Measurements from ENCODE around the gene CSGALNACT2.
"Not testable (repeated sequence)": the region's sequence is repeated elsewhere in the genome, so short reads cannot be mapped to it uniquely, and the experiment has no call there.

CSGALNACT2 gene, protein sequence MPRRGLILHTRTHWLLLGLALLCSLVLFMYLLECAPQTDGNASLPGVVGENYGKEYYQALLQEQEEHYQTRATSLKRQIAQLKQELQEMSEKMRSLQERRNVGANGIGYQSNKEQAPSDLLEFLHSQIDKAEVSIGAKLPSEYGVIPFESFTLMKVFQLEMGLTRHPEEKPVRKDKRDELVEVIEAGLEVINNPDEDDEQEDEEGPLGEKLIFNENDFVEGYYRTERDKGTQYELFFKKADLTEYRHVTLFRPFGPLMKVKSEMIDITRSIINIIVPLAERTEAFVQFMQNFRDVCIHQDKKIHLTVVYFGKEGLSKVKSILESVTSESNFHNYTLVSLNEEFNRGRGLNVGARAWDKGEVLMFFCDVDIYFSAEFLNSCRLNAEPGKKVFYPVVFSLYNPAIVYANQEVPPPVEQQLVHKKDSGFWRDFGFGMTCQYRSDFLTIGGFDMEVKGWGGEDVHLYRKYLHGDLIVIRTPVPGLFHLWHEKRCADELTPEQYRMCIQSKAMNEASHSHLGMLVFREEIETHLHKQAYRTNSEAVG

DNA sequence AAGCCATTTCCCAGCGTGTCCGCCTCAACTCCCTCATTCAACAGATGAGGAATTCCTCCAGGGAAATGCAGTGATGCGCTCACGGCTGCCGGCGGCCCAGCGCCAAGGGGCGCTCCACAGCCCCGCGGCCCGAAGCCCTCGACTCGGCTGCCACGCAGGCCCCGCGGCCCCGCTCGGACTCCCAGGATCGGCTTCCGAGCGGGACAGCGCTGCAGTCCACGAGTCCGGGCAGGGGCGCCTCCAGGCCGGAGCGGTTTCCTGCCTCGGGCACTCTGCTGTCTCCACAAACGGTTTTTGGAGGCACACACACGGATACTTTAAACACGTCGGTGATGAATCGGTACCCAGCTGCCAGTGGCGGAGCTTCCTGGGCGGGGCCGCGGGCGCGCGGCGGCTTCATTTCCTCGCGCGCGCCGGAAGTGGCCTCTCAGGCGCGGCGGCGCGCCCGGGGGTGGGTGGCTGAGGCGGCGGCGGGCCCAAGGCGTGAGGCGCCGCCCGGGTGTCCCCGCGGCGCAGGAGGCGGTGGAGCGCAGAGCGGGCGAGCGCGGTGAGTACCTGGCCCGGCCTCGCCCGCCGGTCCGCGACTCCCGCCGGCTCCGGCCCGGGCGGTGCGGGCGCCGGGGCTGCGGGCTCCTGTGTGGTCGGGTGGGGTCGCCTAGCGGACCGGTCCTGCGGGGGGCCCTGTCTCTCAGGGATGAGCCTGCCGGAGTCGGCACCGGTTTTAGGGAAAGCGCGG is at the start of gene CSGALNACT2:
Gene CSGALNACT2, plus strand, starts transcription at position 425 of the 736 bp plus-strand sequence. CDS start 16,705 bp downstream, outside the sequence.
- no peak for TF ChIP-seq ZNF274 (IDR thresholded peaks at IDR 0.05; ENCODE audit: low read depth, low read length)
- peak within 1 kb of the TSS; percentile 75 for H3K4me3 ChIP-seq (ENCODE audit: low read length)

DNA sequence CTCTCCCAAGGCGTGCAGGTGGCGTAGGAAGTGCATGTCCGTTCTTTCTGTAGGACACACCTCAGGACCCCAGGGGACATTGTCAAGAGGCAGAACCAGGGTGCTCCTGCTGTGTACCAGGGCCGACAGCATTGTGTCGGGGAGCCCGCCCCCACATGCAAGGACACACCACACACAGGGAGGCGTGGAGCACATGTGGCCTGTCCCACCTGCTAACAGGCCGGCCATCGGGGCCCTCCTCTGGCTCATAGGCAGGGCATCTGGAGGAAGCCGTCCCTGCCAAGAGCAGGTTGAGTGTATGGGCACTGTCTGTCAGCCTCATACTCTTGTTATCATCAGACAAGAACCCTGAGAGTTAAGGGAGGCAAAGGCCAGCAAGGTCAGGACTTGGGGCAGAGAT is 48.7 kb upstream of the CSGALNACT2 start:
- TF ChIP-seq ZNF274 (IDR thresholded peaks at IDR 0.05; ENCODE audit: low read depth, low read length) = no peak
- H3K4me3 ChIP-seq (ENCODE audit: low read length) = no peak overlapping the region

DNA sequence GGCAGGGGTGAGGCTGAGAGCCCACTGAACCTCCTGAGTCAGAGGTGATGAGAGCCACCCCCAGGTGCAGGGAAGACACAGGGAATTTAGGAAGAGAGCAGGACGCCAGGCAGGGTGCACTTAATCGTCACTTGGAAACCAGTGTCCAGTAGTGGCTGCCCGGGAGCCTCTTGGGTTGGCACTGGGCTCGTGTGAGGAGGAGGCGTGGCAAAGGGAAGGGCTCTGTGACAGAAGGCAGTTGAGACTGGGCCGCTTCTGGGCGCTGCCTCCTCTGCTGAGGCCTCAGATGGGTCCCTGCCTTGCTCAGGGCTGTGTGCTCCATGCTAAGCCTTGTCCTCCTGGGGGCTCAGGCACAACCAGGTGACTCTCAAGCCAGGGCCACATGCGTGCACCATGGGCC is 48.1 kb upstream of the CSGALNACT2 start:
- TF ChIP-seq ZNF274 (IDR thresholded peaks at IDR 0.05; ENCODE audit: low read depth, low read length) = no peak

DNA sequence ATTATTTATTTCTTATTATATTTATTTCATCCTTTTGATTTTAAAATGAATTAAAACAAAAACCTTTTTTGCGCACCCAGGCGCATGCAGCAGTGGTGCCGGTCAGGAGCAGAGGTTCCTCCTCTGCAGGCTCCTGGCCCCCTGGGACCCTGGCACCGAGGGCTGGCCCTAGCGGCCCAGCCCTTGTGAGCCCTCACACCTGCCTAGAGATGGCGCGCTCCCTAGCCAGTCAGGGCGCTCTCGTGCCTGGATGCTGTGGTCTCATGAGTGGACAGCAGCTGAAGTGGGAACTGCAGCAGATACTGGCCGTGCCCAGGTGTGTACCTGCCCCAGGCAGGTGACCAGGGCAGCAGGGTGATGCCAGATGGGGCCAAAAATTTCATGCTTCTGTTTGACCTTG is 47.6 kb upstream of the CSGALNACT2 start:
- TF ChIP-seq ZNF274 (IDR thresholded peaks at IDR 0.05; ENCODE audit: low read depth, low read length) = no peak
- no peak overlapping the region for H3K4me3 ChIP-seq (ENCODE audit: low read length)

More for the DNA sequence above, 48.1 kb upstream of the CSGALNACT2 start:
- H3K4me3 ChIP-seq (ENCODE audit: low read length) = no peak overlapping the region

DNA sequence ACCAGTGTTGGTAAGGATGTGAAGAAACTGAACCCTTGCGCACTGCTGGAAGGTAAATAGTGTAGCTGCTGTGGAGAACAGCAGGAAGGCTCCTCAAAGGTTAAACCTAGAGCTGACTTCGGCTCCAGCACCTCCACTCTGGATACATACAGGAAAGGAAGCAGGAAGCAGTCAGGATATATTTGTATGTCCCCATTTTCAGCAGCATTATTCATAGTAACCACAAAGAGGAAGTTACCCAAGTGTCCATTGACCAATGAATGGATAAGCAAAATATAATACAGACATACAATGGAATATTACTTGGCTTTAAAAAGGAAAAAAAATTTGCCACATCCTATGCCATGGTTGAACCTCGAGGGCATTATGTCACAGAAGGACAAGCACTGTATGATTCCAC is 46.4 kb upstream of the CSGALNACT2 start:
- H3K4me3 ChIP-seq (ENCODE audit: low read length) = no peak overlapping the region
- TF ChIP-seq ZNF274 (IDR thresholded peaks at IDR 0.05; ENCODE audit: low read depth, low read length) = no peak

DNA sequence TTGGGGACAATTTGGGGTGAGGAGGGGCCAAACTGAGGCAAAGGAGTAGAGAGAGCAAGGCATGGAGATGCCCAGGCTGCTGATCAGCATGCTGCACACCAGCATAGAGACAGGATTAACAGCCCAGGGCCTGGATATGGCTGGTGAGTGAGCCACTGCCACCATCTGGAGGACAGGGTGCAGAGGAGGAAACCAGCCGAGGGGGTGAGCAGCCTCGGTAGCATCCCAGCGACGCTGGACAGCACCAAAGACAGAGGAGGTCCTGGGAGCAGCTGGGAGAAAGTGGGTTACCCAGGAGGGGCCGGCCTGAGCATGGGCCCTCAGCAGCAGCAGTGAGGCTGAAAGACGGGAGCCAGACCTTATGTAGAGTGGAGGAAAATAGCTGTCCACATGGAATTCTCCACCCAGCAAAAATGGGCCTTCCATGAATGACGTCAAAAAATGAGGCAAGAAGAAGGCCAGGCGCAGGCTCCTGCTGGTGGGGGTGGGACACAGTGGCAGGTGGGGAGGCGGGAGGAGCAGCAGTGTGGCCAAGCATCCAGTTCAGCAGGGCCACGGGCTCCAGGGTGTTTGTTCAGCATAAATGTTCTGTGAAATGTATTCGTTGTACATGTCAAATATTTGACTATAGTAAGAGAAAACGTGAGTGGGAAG is 44.7 kb upstream of the CSGALNACT2 start:
- no peak for TF ChIP-seq ZNF274 (IDR thresholded peaks at IDR 0.05; ENCODE audit: low read depth, low read length)
- no peak overlapping the region for H3K4me3 ChIP-seq (ENCODE audit: low read length)

DNA sequence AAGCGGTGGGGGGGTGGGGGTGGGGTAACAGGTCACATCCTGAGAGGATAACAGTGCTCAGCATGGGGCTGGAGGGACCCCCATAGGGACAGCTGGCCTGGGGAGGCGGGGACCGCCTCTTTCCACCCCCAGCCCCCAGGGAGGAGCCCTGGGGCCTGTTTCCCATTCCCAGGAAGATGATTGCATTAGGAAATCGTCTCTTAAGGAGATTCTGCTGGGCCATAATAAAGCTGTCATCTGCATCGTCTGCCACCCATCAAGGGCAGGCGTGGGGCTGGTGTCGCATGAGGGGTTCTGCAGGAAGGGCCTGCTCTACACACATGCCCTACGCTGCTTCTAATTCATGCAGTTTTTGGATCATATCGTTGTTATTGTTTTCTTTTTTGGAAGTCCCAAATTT is 44.2 kb upstream of the CSGALNACT2 start:
- no peak for TF ChIP-seq ZNF274 (IDR thresholded peaks at IDR 0.05; ENCODE audit: low read depth, low read length)
- no peak overlapping the region for H3K4me3 ChIP-seq (ENCODE audit: low read length)

DNA sequence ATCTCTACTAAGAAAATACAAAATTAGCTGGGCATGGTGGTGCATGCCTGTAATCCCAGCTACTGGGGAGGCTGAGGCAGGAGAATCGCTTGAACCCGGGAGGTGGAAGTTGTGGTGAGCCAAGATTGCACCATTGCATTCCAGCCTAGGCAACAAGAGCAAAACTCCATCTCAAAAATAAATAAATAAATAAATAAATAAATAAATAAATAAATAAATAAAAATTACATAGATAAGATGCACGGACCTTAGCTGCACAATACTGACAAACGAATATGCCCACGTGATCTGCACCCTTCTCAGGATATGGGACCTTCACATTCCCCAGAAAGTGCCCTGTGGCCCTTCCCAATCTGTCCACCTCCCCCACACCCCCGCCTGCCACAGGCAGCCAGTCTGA is 38.9 kb upstream of the CSGALNACT2 start:
- not testable (repeated sequence) for H3K4me3 ChIP-seq (ENCODE audit: low read length)

DNA sequence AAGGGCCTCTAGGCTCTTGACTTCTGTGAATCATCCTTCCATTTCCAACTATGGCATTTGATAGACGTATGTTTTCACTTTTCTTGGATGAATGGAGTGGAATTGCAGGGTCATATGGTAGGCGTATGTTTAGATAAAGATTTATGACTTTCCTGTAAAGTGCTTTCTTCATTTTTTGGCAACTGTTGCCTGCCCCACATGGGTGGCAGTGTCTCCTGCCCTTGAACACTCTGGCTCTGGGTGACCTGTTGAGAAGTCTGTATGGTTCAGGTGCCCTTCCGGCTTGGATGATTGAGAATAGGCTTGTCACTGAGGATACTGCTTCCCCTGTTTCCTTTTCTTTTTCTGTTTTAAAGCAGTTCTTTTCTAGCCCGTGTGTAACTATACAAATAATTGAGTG is 38.3 kb upstream of the CSGALNACT2 start:
- TF ChIP-seq ZNF274 (IDR thresholded peaks at IDR 0.05; ENCODE audit: low read depth, low read length) = no peak
- H3K4me3 ChIP-seq (ENCODE audit: low read length) = no peak overlapping the region

DNA sequence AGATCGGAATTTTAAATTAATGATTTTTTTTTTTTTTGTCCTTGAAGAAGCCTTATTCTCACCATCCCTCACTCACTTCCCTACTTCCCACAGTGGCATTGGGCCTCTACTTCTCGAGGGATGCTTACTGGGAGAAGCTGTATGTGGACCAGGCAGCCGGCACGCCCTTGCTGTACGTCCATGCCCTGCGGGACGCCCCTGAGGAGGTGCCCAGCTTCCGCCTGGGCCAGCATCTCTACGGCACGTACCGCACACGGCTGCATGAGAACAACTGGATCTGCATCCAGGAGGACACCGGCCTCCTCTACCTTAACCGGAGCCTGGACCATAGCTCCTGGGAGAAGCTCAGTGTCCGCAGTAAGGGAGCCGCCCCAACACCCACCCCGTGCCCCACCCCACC is 37.9 kb upstream of the CSGALNACT2 start:
- H3K4me3 ChIP-seq (ENCODE audit: low read length) = no peak overlapping the region
- no peak for TF ChIP-seq ZNF274 (IDR thresholded peaks at IDR 0.05; ENCODE audit: low read depth, low read length)

DNA sequence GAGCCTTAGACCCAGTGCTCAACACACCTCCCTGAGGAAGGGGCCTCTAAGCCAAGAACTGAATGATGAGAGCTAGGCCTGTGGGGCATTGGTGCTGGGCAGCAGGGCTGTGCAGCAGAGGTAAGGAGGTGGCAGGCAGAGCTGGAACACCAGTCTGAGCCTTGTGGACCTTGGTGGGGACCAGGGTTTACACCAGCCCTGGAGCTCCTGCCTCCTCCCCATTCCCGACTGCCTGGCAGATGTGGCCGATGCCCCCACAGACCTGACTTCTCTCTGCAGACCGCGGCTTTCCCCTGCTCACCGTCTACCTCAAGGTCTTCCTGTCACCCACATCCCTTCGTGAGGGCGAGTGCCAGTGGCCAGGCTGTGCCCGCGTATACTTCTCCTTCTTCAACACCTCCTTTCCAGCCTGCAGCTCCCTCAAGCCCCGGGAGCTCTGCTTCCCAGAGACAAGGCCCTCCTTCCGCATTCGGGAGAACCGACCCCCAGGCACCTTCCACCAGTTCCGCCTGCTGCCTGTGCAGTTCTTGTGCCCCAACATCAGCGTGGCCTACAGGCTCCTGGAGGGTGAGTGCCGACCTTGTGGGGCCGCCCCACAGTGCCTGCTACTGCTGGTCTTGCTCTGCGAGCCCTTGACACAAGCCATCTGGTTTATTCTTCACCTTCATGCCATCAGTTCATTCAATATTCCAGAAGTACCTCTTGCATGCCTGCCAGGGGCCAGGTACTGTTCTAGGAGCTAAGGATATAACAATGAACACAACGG is 36.0 kb upstream of the CSGALNACT2 start:
- H3K4me3 ChIP-seq (ENCODE audit: low read length) = no peak overlapping the region
- no peak for TF ChIP-seq ZNF274 (IDR thresholded peaks at IDR 0.05; ENCODE audit: low read depth, low read length)

DNA sequence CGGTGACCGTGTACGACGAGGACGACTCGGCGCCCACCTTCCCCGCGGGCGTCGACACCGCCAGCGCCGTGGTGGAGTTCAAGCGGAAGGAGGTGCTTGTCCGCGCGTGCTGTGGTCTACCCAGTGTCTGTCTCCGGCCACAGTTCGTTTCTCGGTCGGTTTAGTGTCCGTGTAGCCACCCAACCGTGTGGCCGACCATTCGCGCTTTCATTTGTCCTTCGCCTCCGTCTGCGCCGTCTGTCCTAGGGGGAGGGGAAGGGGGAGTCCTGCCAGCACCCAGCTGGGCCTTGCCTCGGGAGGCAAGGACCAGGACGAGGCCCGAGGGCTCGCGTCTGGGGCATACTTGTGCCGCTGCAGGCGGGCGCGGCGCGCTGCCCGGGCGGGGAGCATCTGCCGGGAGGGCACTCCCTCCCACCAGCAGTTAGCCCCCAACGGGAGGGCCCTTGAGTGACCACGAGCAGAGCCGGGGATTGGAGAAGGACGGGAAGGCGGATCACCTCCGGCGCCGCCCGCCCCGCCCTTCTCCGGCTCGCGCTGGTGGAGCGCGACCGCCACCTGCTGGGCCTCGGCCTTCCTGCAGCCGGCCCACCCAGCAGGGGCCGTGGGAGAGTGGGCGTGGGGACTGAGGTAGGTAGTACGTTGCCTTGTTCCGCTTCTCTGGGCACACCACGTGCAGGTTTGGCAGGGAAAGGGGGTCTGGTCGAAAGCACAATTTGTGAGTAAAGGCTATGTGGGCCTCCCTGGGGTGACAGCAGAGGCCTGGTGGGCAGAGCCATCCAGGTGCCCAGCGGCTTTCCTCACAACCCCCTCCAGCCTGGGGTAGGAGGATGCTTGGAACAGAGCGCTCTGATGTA is 32.9 kb upstream of the CSGALNACT2 start:
- H3K4me3 ChIP-seq (ENCODE audit: low read length) = peak overlapping the region; percentile 27; the same call in 1 of the 2 replicates
- no peak for TF ChIP-seq ZNF274 (IDR thresholded peaks at IDR 0.05; ENCODE audit: low read depth, low read length)

DNA sequence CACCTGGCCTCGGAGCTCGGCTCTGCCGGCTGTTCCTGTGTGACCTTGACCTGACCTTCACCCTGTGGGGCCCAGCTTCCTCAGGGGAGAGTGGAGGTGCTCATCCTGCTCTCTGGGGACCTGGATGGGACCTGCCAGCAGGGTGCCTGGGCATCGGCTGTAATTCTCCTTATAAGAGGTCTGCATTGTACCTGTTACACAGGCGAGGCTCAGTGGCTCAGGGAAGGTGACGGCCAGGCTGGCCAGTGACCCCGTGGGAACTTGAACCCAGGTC is 32.4 kb upstream of the CSGALNACT2 start:
- TF ChIP-seq ZNF274 (IDR thresholded peaks at IDR 0.05; ENCODE audit: low read depth, low read length) = no peak
- H3K4me3 ChIP-seq (ENCODE audit: low read length) = no peak overlapping the region

Measured in GM08714 (cell line).